Smooth muscle cell (in vitro differentiated cells): Measurements from ENCODE around the gene ZNF862. TPM values are rescaled to one million over a fixed set of nuclear protein-coding genes. Genes with fewer than 3 reads are reported as not detected.

ENCODE experiments used
- DNase-seq: peaks from one replicate; lab custom pipeline; 2025; ENCODE audit not compliant: unreplicated experiment; lab: John Stamatoyannopoulos, UW
- H2AFZ ChIP-seq: fragments of 200-600 bp; sonication (generic); 2 replicates; pipeline ENCODE4 v1.6.0; 2016; ENCODE audit warnings: antibody characterized with exemption, low read depth, mild to moderate bottlenecking
- H3F3A ChIP-seq: fragments of 200-600 bp; sonication (generic); 2 replicates; pipeline ENCODE4 v1.6.0; 2017; ENCODE audit warnings: antibody characterized with exemption, low read depth
- H3K27ac ChIP-seq: fragments of 200-600 bp; sonication (generic); 2 replicates; pipeline ENCODE4 v1.5.1; 2016; ENCODE audit warnings: low read depth, mild to moderate bottlenecking
- H3K27me3 ChIP-seq: fragments of 200-600 bp; sonication (generic); 2 replicates; pipeline ENCODE4 v1.6.1; 2016; ENCODE audit warnings: low read depth, mild to moderate bottlenecking
- H3K36me3 ChIP-seq: fragments of 200-600 bp; sonication (generic); 2 replicates; pipeline ENCODE4 v1.5.1; 2016; ENCODE audit warnings: low read depth
- H3K4me1 ChIP-seq: fragments of 200-600 bp; sonication (generic); 2 replicates; pipeline ENCODE4 v1.5.1; 2016; ENCODE audit warnings: low read depth
- H3K4me2 ChIP-seq: fragments of 200-600 bp; sonication (generic); 2 replicates; pipeline ENCODE4 v1.6.0; 2016; ENCODE audit warnings: mild to moderate bottlenecking
- H3K4me3 ChIP-seq: fragments of 200-600 bp; sonication (generic); 2 replicates; pipeline ENCODE4 v1.5.1; 2016; ENCODE audit warnings: mild to moderate bottlenecking
- H3K79me2 ChIP-seq: fragments of 200-600 bp; sonication (generic); 2 replicates; pipeline ENCODE4 v1.6.0; 2016; ENCODE audit warnings: low read depth, mild to moderate bottlenecking
- H3K9ac ChIP-seq: fragments of 200-600 bp; sonication (generic); 2 replicates; pipeline ENCODE4 v1.6.0; 2016; ENCODE audit warnings: low read depth
- H3K9me3 ChIP-seq: fragments of 200-600 bp; sonication (generic); replicated peaks from 2 replicates; pipeline ENCODE4 v1.5.1; 2016; ENCODE audit warnings: low read depth
- H4K20me1 ChIP-seq: fragments of 200-600 bp; sonication (generic); 2 replicates; pipeline ENCODE4 v1.6.0; 2016; ENCODE audit warnings: low read depth
- WGBS: methylation state at CpG from one replicate; pipeline ENCODE4 v1.1.7; 2016; ENCODE audit warnings: low lambda C conversion rate; 5-methylcytosine and 5-hydroxymethylcytosine counted together
- polyA plus RNA-seq: library from polyadenylated mRNA; unstranded; fragments of >200 nt; fragmentation: Nextera tagmentation; extraction: Ambion mirVana; gene quantifications from 2 replicates; pipeline ENCODE4 v1.2.1, GENCODE V29; 2016
- total RNA-seq: library from RNA; depleted of rRNA; stranded (reverse); fragments of >200 nt; gene quantifications from 2 replicates; pipeline ENCODE4 v1.2.3, GENCODE V29; 2014
- TF ChIP-seq, protein P1 (sequence below): fragments of 200-600 bp; sonication (generic); IDR thresholded peaks from 2 replicates; pipeline ENCODE4 v1.5.1; 2017; ENCODE audit warnings: borderline replicate concordance, mild to moderate bottlenecking, antibody characterized with exemption; ENCODE audit not compliant: insufficient read depth, poor library complexity, severe bottlenecking

ZNF862 gene
- total and polyA plus RNA-seq, 2 experiments from 2014 or later = 5.4 to 10.2 TPM

DNA sequence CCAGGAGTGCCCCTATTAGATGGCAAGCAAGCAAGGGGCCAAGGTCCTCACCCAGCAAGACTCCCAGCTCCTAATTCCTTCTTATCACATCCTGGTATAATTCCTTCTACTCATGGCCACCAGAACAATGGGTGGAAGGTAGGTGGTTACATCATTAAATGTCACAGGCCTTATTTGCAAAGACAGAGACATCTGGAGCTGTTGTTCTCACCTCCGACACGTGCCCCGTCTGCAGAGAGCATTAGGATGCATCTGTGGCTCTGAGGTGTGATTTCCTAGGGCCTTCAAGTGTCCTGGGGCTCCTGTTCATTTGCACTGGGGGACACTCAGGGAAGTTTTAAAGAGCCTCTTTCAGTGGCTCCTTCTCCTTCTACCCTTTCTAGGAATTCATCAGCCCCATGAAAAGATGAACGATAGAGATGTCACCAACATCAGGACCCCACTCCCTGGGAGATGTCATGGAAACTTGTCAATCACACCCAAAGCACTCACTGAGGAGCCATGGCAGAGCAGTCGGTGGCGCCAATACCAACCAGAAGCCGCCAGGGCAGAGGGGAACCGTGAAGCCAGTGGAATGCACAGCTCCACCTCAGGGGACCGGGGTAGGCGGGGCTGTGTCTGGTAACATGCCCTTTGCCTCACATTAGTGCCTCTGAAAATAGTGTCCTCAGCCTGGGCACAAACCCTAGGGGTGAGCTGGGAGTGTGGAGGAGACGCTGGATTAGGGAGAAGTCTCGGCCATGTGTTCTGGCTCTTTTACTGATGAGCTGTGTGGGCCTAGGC lies 32.7 kb downstream of the ZNF862 start:
- Histone ChIP-seq H3K9me3 (no peaks in the 10 kb centered on the region), H3K9ac (no peak overlapping the region), H3K27me3 (peaks cover 8% of the 10 kb centered on the region), H3K4me1 (peaks cover 5% of the 10 kb centered on the region), H3K4me3 (no peak overlapping the region), H3K27ac (no peak overlapping the region), H3F3A (no peaks in the 10 kb centered on the region), H3K36me3 (no peaks in the 10 kb centered on the region), H2AFZ (no peak overlapping the region), H3K79me2 (no peaks in the 10 kb centered on the region), H3K4me2 (no peak overlapping the region), H4K20me1 (no peaks in the 10 kb centered on the region)
- TF ChIP-seq, protein P1, sequence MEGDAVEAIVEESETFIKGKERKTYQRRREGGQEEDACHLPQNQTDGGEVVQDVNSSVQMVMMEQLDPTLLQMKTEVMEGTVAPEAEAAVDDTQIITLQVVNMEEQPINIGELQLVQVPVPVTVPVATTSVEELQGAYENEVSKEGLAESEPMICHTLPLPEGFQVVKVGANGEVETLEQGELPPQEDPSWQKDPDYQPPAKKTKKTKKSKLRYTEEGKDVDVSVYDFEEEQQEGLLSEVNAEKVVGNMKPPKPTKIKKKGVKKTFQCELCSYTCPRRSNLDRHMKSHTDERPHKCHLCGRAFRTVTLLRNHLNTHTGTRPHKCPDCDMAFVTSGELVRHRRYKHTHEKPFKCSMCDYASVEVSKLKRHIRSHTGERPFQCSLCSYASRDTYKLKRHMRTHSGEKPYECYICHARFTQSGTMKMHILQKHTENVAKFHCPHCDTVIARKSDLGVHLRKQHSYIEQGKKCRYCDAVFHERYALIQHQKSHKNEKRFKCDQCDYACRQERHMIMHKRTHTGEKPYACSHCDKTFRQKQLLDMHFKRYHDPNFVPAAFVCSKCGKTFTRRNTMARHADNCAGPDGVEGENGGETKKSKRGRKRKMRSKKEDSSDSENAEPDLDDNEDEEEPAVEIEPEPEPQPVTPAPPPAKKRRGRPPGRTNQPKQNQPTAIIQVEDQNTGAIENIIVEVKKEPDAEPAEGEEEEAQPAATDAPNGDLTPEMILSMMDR = no peak
- DNase-seq = no peak
- 91% methylated on average over 12 of the region's 12 CpGs for WGBS

DNA sequence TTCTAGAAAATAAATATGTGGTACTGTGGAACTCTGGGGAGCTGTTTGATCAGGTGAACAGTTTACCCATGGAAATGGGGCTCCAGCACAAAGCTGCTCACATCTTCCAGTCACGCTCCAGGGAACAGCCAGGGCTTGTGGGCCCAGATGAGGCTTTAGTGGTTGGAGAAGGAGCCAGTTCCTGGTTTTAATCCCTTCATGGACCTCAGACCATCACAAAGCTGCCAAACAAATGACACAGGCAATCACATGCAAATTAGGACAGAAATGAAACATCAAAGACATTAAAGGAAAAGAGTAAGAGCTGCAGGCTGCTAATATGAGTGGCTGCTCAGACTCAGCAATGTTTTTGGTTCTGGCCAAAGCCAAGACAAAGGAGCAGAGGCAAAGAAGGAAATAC lies 33.4 kb downstream of the ZNF862 start:
- no peaks in the 10 kb centered on the region for H4K20me1 ChIP-seq
- no peak for DNase-seq
- WGBS = 92% methylated on average over 1 of the region's 1 CpG
- no peaks in the 10 kb centered on the region for H3K9me3 ChIP-seq
- peaks cover 5% of the 10 kb centered on the region for H3K4me1 ChIP-seq
- no peaks in the 10 kb centered on the region for H3F3A ChIP-seq
- H3K79me2 ChIP-seq = no peaks in the 10 kb centered on the region
- no peaks in the 10 kb centered on the region for H3K36me3 ChIP-seq
- no peak overlapping the region for H3K27ac ChIP-seq
- H3K4me2 ChIP-seq = no peak overlapping the region
- no peak overlapping the region for H3K4me3 ChIP-seq
- H3K9ac ChIP-seq = no peak overlapping the region
- H3K27me3 ChIP-seq = peaks cover 8% of the 10 kb centered on the region
- no peak overlapping the region for H2AFZ ChIP-seq
- TF ChIP-seq, protein P1 = no peak

DNA sequence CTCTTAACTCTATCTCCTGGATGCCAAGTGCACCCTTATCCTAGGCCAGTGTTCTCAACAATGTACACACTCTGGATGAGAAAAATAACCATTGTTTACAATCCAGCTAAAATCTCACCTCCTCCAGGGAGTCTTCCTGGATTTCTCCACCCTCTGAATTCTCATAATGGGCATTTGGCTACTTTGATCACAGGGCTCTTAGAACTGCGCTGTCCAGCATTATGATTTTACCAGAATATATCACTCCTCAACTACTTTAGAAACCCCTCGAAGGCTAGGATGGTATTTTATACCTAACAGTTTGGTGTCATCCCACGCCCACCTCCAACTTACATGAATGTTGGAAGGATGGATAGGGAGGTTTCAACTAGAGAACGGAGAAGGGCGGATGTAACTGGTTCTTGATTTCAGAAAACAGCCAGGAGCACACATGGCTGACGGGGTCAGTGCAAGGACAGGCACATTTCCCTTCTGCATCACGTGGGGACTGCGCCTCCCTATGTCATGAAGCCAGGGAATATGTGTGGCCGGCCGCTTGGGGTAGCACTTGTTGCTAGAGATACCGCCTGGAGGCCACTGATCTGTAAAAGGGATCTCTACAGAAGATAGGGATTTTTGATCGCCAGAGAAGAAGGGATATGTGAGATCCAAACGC lies 34.4 kb downstream of the ZNF862 start:
- Histone ChIP-seq H2AFZ (peak overlapping the region; percentile 98), H3K4me1 (peaks cover 5% of the 10 kb centered on the region), H3K9ac (no peak overlapping the region), H3K79me2 (no peaks in the 10 kb centered on the region), H3K4me2 (peak overlapping the region; percentile 98), H3K36me3 (no peaks in the 10 kb centered on the region), H3K27ac (no peak overlapping the region), H3K27me3 (peaks cover 8% of the 10 kb centered on the region), H3F3A (no peaks in the 10 kb centered on the region), H3K9me3 (no peaks in the 10 kb centered on the region), H3K4me3 (peak overlapping the region; percentile 87), H4K20me1 (no peaks in the 10 kb centered on the region)
- 31% methylated on average over 13 of the region's 13 CpGs for WGBS
- DNase-seq = no peak
- TF ChIP-seq, protein P1 = no peak
